Gastrocnemius medialis (tissue), 4 donors: Measurements from ENCODE around the gene POU2F2. TPM values are rescaled to one million over a fixed set of nuclear protein-coding genes. Genes with fewer than 3 reads are reported as not detected.

ENCODE experiments used
- ATAC-seq, 2 donors: fragments of 150-250 bp; one replicate each; pipeline ENCODE4 v1.9.1; 2016
- DNase-seq, 2 donors: peaks; one replicate each; pipeline ENCODE4 v3.0.0-alpha.2; 2019
- H3K27ac ChIP-seq, 4 donors: fragments of 200-600 bp; sonication (generic); 1 replicate in 1 of 4; 2 replicates in 3 of 4; pipeline ENCODE4 v1.5.1; 2016 to 2018; ENCODE audit warnings: mild to moderate bottlenecking in 2 of 4, moderate library complexity in 1 of 4
- H3K27me3 ChIP-seq, 3 donors: fragments of 200-600 bp; sonication (generic) in 2 of 3; 1 replicate in 1 of 3; 2 replicates in 2 of 3; pipeline versions ENCODE4 v1.5.1 to v1.6.0; 2016 to 2019; ENCODE audit warnings: mild to moderate bottlenecking in 1 of 3, moderate library complexity in 1 of 3
- H3K36me3 ChIP-seq, 2 donors: fragments of 200-600 bp; sonication (generic) in 1 of 2; one replicate each; pipeline ENCODE4 v1.5.1; 2017 to 2018
- H3K4me1 ChIP-seq, 2 donors: fragments of 200-600 bp; sonication (generic) in 1 of 2; one replicate each; pipeline ENCODE4 v1.5.1; 2016 to 2017; ENCODE audit warnings: mild to moderate bottlenecking in 2 of 2
- H3K4me3 ChIP-seq, 4 donors: fragments of 200-600 bp; sonication (generic) in 3 of 4; 1 replicate in 1 of 4; 2 replicates in 3 of 4; pipeline ENCODE4 v1.5.1; 2016 to 2019; ENCODE audit warnings: mild to moderate bottlenecking in 2 of 4
- H3K9me3 ChIP-seq, 3 donors: fragments of 200-600 bp; sonication (generic) in 2 of 3; 1 replicate in 1 of 3; 2 replicates in 2 of 3; pipeline ENCODE4 v1.5.1; 2016 to 2019
- POLR2A ChIP-seq, 2 donors: fragments of 450-650 bp; IDR thresholded peaks; one replicate each; pipeline ENCODE4 v1.6.1; 2017; ENCODE audit warnings: antibody characterized with exemption in 2 of 2, mild to moderate bottlenecking in 2 of 2, moderate library complexity in 2 of 2
- in situ Hi-C, 4 donors: fragments of 200-750 bp; cut with MboI; loops; one replicate each; pipeline versions ENCODE4 v1.15.0 to v1.8.0; 2017; ENCODE audit warnings: low sequenced_read_pairs in 4 of 4
- intact Hi-C: fragments of 100-400 bp; cut with DNase I; formaldehyde crosslinking; loops from one replicate; pipeline ENCODE4 v1.15.1; 2023; ENCODE audit warnings: low total_unique reads
- total RNA-seq, 4 donors: library from RNA; depleted of rRNA; stranded (reverse); fragments of >200 nt; gene quantifications; one replicate each; pipeline versions ENCODE4 v1.1.0 to v1.2.3, GENCODE V29; 2016
- TF ChIP-seq, protein P1 (sequence below), 5 experiments: fragments of 450-650 bp in 3 of 5; fragments of 200-600 bp in 2 of 5; sonication (generic) in 2 of 5; IDR thresholded peaks in 4 of 5; conservative IDR thresholded peaks in 1 of 5; 1 replicate in 4 of 5; 2 replicates in 1 of 5; pipeline ENCODE4 v1.5.1; 2016 to 2019; ENCODE audit warnings: antibody characterized with exemption in 5 of 5, mild to moderate bottlenecking in 3 of 5, moderate library complexity in 3 of 5

The POU2F2 gene
- total RNA-seq, 4 donors from 2014 or later, result 0.26 to 1.7 (median 1.6) TPM; not detected in 1

- intact Hi-C loops (no loop called here), in situ Hi-C loops (loop anchor here in 1 of 4 donors (25.0 kb wide), 1 partner anchor 216 kb away; the partner anchor contains the start of gene MEGF8)
- DNase-seq, result no peak
- no peak for TF ChIP-seq POLR2A (IDR thresholded peaks at IDR 0.05)
- TF ChIP-seq, protein P1, sequence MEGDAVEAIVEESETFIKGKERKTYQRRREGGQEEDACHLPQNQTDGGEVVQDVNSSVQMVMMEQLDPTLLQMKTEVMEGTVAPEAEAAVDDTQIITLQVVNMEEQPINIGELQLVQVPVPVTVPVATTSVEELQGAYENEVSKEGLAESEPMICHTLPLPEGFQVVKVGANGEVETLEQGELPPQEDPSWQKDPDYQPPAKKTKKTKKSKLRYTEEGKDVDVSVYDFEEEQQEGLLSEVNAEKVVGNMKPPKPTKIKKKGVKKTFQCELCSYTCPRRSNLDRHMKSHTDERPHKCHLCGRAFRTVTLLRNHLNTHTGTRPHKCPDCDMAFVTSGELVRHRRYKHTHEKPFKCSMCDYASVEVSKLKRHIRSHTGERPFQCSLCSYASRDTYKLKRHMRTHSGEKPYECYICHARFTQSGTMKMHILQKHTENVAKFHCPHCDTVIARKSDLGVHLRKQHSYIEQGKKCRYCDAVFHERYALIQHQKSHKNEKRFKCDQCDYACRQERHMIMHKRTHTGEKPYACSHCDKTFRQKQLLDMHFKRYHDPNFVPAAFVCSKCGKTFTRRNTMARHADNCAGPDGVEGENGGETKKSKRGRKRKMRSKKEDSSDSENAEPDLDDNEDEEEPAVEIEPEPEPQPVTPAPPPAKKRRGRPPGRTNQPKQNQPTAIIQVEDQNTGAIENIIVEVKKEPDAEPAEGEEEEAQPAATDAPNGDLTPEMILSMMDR (IDR thresholded peaks at IDR 0.05 in 4 of 5, conservative IDR thresholded peaks at IDR 0.05 in 1 of 5), result no peak
- Histone ChIP-seq H3K9me3 (no peaks in the 10 kb centered on the region), H3K4me1 (no peaks in the 10 kb centered on the region), H3K4me3 (no peak overlapping the region), H3K27me3 (peaks cover 0 to 4% (median 0%) of the 10 kb centered on the region in 3 donors), H3K27ac (no peak overlapping the region), H3K36me3 (no peaks in the 10 kb centered on the region)
- ATAC-seq, result no peak
Observed at GRCh38 chr19:42121036-42121621, 11.1 kb downstream of the POU2F2 start.

- H3K36me3 ChIP-seq, result no peaks in the 10 kb centered on the region
- no peak for TF ChIP-seq POLR2A (IDR thresholded peaks at IDR 0.05)
- TF ChIP-seq, protein P1 (IDR thresholded peaks at IDR 0.05 in 4 of 5, conservative IDR thresholded peaks at IDR 0.05 in 1 of 5), result no peak
- intact Hi-C loops, result no loop called here
- H3K9me3 ChIP-seq, result no peaks in the 10 kb centered on the region
- DNase-seq (no peak), ATAC-seq (no peak)
- in situ Hi-C loops, result loop anchor here in 1 of 4 donors (25.0 kb wide), 1 partner anchor 217 kb away; the partner anchor contains the start of gene MEGF8
- no peaks in the 10 kb centered on the region for H3K4me1 ChIP-seq
- no peak overlapping the region for H3K27ac ChIP-seq
- H3K27me3 ChIP-seq, result peaks cover 0 to 1% (median 0%) of the 10 kb centered on the region in 3 donors
- no peak overlapping the region for H3K4me3 ChIP-seq
Observed at GRCh38 chr19:42120276-42120980, 11.8 kb downstream of the POU2F2 start.

- ATAC-seq, result no peak
- intact Hi-C loops (no loop called here), in situ Hi-C loops (loop anchor here in 1 of 4 donors (25.0 kb wide), 1 partner anchor 220 kb away; the partner anchor contains the start of gene MEGF8)
- Histone ChIP-seq H3K9me3 (no peaks in the 10 kb centered on the region), H3K27ac (no peak overlapping the region), H3K36me3 (no peaks in the 10 kb centered on the region), H3K4me3 (no peak overlapping the region), H3K4me1 (no peaks in the 10 kb centered on the region), H3K27me3 (no peaks in the 10 kb centered on the region)
- TF ChIP-seq, protein P1 (IDR thresholded peaks at IDR 0.05 in 4 of 5, conservative IDR thresholded peaks at IDR 0.05 in 1 of 5), result no peak
- no peak for TF ChIP-seq POLR2A (IDR thresholded peaks at IDR 0.05)
- no peak for DNase-seq
Observed at GRCh38 chr19:42117076-42117475, 15.2 kb downstream of the POU2F2 start.

- no peak for DNase-seq
- intact Hi-C loops, result no loop called here
Observed at GRCh38 chr19:42116308-42117075, 15.8 kb downstream of the POU2F2 start.

More at GRCh38 chr19:42116308-42117075, 15.8 kb downstream of the POU2F2 start:
- in situ Hi-C loops, result loop anchor here in 1 of 4 donors (25.0 kb wide), 1 partner anchor 221 kb away; the partner anchor contains the start of gene MEGF8
- Histone ChIP-seq H3K27ac (no peak overlapping the region), H3K36me3 (no peaks in the 10 kb centered on the region), H3K4me3 (no peak overlapping the region), H3K27me3 (no peaks in the 10 kb centered on the region), H3K9me3 (no peaks in the 10 kb centered on the region), H3K4me1 (no peaks in the 10 kb centered on the region)
- TF ChIP-seq, protein P1 (IDR thresholded peaks at IDR 0.05 in 4 of 5, conservative IDR thresholded peaks at IDR 0.05 in 1 of 5), result no peak
- TF ChIP-seq POLR2A (IDR thresholded peaks at IDR 0.05), result no peak
- no peak for ATAC-seq
